ENCODE data around the gene WDFY4. TPM values are rescaled to one million over a fixed set of nuclear protein-coding genes. Genes with fewer than 3 reads are reported as not detected.

The WDFY4 gene
- total and polyA plus RNA-seq, 2 experiments from 2014 or later, result 0.14 TPM; not detected in 1

GRCh38 chr10:49024484-49024883, 339.8 kb downstream of the WDFY4 start:
- H3K36me3 Mint-ChIP-seq (ENCODE audit: low read depth), result no peaks in the 10 kb centered on the region
- peaks cover 2% of the 10 kb centered on the region for H3K27me3 Mint-ChIP-seq (ENCODE audit: insufficient read depth, low read depth, poor library complexity)
- Histone ChIP-seq H3K4me2 (no peak overlapping the region), H4K20me1 (replicated peaks; ENCODE audit: insufficient read depth) (no peaks in the 10 kb centered on the region), H3K27me3 (ENCODE audit: insufficient read depth) (no peaks in the 10 kb centered on the region), H2AFZ (no peak overlapping the region), H3K4me1 (ENCODE audit: insufficient read depth) (no peaks in the 10 kb centered on the region), H3K79me2 (replicated peaks; ENCODE audit: insufficient read depth) (no peaks in the 10 kb centered on the region), H3K9me2 (ENCODE audit: insufficient read depth) (no peaks in the 10 kb centered on the region), H3F3A (replicated peaks; ENCODE audit: low read depth) (no peaks in the 10 kb centered on the region), H3K36me3 (ENCODE audit: insufficient read depth) (no peaks in the 10 kb centered on the region), H3K4me3 (no peak overlapping the region), H3K27ac (ENCODE audit: low read depth) (no peak overlapping the region)
- H3K4me3 Mint-ChIP-seq, result no peak overlapping the region
- no peak for TF ChIP-seq CTCF (conservative IDR thresholded peaks at IDR 0.05; ENCODE audit: low read depth in 2 of 2)
- no peak for TF ChIP-seq ZNF114 (CRISPR knock-in tag; IDR thresholded peaks at IDR 0.05)
- no peak for TF ChIP-seq REST (IDR thresholded peaks at IDR 0.05; ENCODE audit: unreplicated experiment)
- no peak for TF ChIP-seq STAT1 (IDR thresholded peaks at IDR 0.05; ENCODE audit: unreplicated experiment)
- no peak for TF ChIP-seq ETS1 (IDR thresholded peaks at IDR 0.05)
- TF ChIP-seq JUNB (IDR thresholded peaks at IDR 0.05; ENCODE audit: unreplicated experiment), result no peak
- no peak for TF ChIP-seq NANOG (IDR thresholded peaks at IDR 0.05; ENCODE audit: borderline replicate concordance)
- TF ChIP-seq ZNF462 (CRISPR knock-in tag; IDR thresholded peaks at IDR 0.05), result no peak
- no peak for TF ChIP-seq POLR2AphosphoS5 (IDR thresholded peaks at IDR 0.05; ENCODE audit: low read depth)
- no peak for TF ChIP-seq EZH2phosphoT487 (IDR thresholded peaks at IDR 0.05; ENCODE audit: unreplicated experiment)
- TF ChIP-seq ZNF331 (CRISPR knock-in tag; IDR thresholded peaks at IDR 0.05; ENCODE audit: low read depth), result no peak
- TF ChIP-seq EZH2 (IDR thresholded peaks at IDR 0.05; ENCODE audit: low read depth, unreplicated experiment), result no peak
- no peak for TF ChIP-seq CREB1 (CRISPR knock-in tag; IDR thresholded peaks at IDR 0.05; ENCODE audit: low read depth)
- DNase-seq (ENCODE audit: low spot score) (no peak), ATAC-seq (no peak)
- no peaks in the 10 kb centered on the region for H3K9me3 Mint-ChIP-seq
- H3K27ac Mint-ChIP-seq, result peak overlapping the region; percentile 32; the same call in 1 of the 2 replicates
- peaks cover 2% of the 10 kb centered on the region; the same call in 1 of the 3 replicates for H3K4me1 Mint-ChIP-seq
